NCI-H146 (cell line): ENCODE measurements around the gene PM20D1.

Source experiments
- DNase-seq: peaks from one replicate; lab custom pipeline; 2025; lab: John Stamatoyannopoulos, UW

Gene PM20D1

GRCh38 chr1:205804605-205805004 is 45.3 kb downstream of the PM20D1 start:
- DNase-seq = no peak

- DNase-seq = no peak
Observed at GRCh38 chr1:205803986-205804385, 45.9 kb downstream of the PM20D1 start.

- no peak for DNase-seq
Observed at GRCh38 chr1:205802060-205802459, 47.9 kb downstream of the PM20D1 start.

- no peak for DNase-seq
Observed at GRCh38 chr1:205800981-205801703, 48.8 kb downstream of the PM20D1 start.

- DNase-seq = no peak
Observed at GRCh38 chr1:205800427-205800826, 49.5 kb downstream of the PM20D1 start.

- no peak for DNase-seq
Observed at GRCh38 chr1:205798577-205798976, 51.4 kb downstream of the PM20D1 start.

- no peak for DNase-seq
Observed at GRCh38 chr1:205797168-205797567, 52.8 kb downstream of the PM20D1 start.

GRCh38 chr1:205794011-205794730 is 55.8 kb downstream of the PM20D1 start:
- DNase-seq = no peak

GRCh38 chr1:205792961-205793673 is 56.8 kb downstream of the PM20D1 start:
- DNase-seq = no peak

- no peak for DNase-seq
Observed at GRCh38 chr1:205792481-205792881, 57.5 kb downstream of the PM20D1 start.

- peak; percentile 51 for DNase-seq
Observed at GRCh38 chr1:205791568-205792180, 58.3 kb downstream of the PM20D1 start.

- DNase-seq = no peak
Observed at GRCh38 chr1:205787287-205787916, 62.5 kb downstream of the PM20D1 start.

GRCh38 chr1:205786601-205787000 is 63.3 kb downstream of the PM20D1 start:
- no peak for DNase-seq

- DNase-seq = no peak
Observed at GRCh38 chr1:205785446-205785845, 64.5 kb downstream of the PM20D1 start.

- DNase-seq = no peak
Observed at GRCh38 chr1:205783904-205784303, 66.0 kb downstream of the PM20D1 start.

- no peak for DNase-seq
Observed at GRCh38 chr1:205783433-205783795, 66.5 kb downstream of the PM20D1 start.

GRCh38 chr1:205782627-205783432 is 67.1 kb downstream of the PM20D1 start:
- no peak for DNase-seq

- no peak for DNase-seq
Observed at GRCh38 chr1:205780335-205780734, 69.6 kb downstream of the PM20D1 start.
